Skin of body (tissue), 2 donors: ENCODE measurements around the gene ATL1. TPM values are rescaled to one million over a fixed set of nuclear protein-coding genes. Genes with fewer than 3 reads are reported as not detected.
"Not testable (repeated sequence)": the region's sequence is repeated elsewhere in the genome, so short reads cannot be mapped to it uniquely, and the experiment has no call there.

Source experiments
- DNase-seq: peaks from one replicate; lab custom pipeline; 2025; lab: John Stamatoyannopoulos, UW
- total RNA-seq: library from RNA; depleted of rRNA; stranded (reverse); fragments of >200 nt; gene quantifications from one replicate; pipeline ENCODE4 v1.2.3, GENCODE V29; 2014

The ATL1 gene
- total RNA-seq, 1 donor from 2014 or later, result 11.9 TPM

DNA sequence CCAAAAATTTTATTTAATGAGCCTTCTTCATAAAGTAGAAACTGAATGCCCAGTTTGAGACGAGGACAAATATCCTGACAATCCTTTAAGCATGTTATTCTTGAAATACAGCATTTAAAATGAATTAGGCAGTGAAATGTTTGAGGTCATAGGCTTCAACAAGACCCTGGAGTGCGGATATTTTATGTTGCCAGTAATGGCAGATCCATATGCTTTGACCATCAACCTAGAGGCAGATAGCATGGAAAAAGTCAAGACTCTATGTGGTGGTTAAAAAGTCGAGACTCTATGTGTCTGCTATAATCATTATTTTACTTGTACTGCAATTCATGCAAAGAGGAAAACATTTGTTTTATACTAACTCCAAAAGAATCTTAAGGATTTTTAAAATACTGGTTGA lies 25.5 kb upstream of the ATL1 start:
- DNase-seq, result no peak

GRCh38 chr14:50534997-50535396 lies 24.9 kb upstream of the ATL1 start:
- DNase-seq, result no peak

GRCh38 chr14:50538034-50538433 lies 21.9 kb upstream of the ATL1 start:
- not testable (repeated sequence) for DNase-seq

GRCh38 chr14:50539051-50539450 lies 20.9 kb upstream of the ATL1 start:
- DNase-seq, result no peak

DNA sequence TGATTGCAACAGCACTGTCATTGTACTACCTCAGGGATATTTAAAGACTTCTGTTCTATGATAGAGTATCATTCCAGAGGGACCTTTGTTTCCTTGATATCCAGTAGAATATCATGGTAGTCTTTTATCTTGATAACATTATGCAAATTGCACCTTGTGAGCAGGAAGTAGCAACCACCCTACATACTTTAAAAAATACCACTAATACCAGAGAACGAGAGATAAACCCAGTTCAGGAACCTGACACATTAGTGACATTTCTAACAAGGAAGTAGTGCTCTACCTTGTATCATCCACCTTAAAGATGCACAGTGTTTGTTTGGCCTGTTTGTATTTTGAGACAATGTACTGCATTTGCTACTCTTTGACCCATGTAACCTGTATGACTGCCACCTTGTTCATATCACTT lies 18.8 kb upstream of the ATL1 start:
- DNase-seq, result no peak

- peak; percentile 31 for DNase-seq
Observed at GRCh38 chr14:50542941-50543418, 17.0 kb upstream of the ATL1 start.

DNA sequence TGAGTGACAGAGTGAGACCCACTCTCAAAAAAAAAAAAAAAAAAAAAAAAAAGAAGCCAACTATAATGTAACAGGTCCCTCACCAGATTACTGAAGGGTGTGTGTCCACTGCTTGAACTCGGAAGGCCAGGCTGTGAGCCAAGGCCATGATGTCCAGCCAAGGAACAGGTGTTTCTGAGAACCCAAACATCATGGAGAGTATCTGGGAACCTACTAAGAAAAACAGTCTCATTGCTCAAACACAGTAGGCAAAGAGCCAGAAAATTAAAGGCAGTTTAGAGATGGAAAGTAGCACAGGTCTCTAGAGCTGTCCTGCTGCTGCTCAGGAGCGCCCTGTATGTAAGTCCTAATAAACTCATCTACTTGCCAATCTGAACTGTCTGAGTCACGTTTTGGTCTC lies 15.0 kb upstream of the ATL1 start:
- DNase-seq, result no peak

- DNase-seq, result no peak
Observed at GRCh38 chr14:50545618-50546017, 14.3 kb upstream of the ATL1 start.

- no peak for DNase-seq
Observed at GRCh38 chr14:50550294-50550693, 9.7 kb upstream of the ATL1 start.

- no peak for DNase-seq
Observed at GRCh38 chr14:50551877-50552276, 8.1 kb upstream of the ATL1 start.

DNA sequence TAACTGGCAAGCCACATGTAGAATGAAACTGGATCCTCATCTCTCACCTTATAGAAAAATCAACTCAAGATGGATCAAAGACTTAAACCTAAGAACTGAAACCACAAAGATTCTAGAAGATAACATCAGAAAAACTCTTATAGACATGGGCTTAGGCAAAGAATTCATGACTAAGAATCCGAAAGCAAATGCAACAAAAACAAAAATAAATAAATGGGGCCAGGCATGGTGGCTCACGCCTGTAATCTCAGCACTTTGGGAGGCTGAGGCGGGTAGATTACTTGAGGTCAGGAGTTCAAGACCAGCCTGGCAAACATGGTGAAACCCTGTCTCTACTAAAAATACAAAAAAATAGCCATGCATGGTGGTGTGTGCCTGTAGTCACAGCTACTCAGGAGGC lies 7.1 kb upstream of the ATL1 start:
- DNase-seq, result not testable (repeated sequence)

GRCh38 chr14:50560931-50561285 lies 963 bp downstream of the ATL1 start:
- DNase-seq, result peak; percentile 42

DNA sequence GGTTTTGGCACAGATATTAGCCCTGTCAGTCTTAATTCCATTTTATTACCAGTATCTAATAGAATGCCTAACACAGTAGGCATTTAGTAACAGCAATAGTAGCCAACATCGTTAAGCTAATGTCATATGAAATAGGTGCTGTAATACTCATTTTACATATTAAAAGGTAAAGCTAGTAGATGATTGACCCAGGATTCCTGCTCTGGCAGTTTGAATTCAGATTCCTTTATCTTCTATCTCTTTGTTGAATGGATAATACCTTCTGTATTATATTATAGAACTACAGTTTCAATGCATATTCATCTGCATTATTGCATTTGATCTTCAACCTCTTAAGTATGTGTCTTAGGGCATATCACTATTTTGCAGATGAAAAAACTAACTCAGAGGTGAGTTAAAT lies 2.9 kb downstream of the ATL1 start:
- no peak for DNase-seq

- no peak for DNase-seq
Observed at GRCh38 chr14:50569714-50570274, 9.8 kb downstream of the ATL1 start.

- DNase-seq, result no peak
Observed at GRCh38 chr14:50573862-50574261, 13.9 kb downstream of the ATL1 start.

GRCh38 chr14:50575769-50576168 lies 15.8 kb downstream of the ATL1 start:
- DNase-seq, result no peak

GRCh38 chr14:50577982-50578381 lies 18.0 kb downstream of the ATL1 start:
- no peak for DNase-seq

- no peak for DNase-seq
Observed at GRCh38 chr14:50578433-50578832, 18.5 kb downstream of the ATL1 start.

GRCh38 chr14:50590464-50590863 lies 30.5 kb downstream of the ATL1 start:
- DNase-seq, result no peak

DNA sequence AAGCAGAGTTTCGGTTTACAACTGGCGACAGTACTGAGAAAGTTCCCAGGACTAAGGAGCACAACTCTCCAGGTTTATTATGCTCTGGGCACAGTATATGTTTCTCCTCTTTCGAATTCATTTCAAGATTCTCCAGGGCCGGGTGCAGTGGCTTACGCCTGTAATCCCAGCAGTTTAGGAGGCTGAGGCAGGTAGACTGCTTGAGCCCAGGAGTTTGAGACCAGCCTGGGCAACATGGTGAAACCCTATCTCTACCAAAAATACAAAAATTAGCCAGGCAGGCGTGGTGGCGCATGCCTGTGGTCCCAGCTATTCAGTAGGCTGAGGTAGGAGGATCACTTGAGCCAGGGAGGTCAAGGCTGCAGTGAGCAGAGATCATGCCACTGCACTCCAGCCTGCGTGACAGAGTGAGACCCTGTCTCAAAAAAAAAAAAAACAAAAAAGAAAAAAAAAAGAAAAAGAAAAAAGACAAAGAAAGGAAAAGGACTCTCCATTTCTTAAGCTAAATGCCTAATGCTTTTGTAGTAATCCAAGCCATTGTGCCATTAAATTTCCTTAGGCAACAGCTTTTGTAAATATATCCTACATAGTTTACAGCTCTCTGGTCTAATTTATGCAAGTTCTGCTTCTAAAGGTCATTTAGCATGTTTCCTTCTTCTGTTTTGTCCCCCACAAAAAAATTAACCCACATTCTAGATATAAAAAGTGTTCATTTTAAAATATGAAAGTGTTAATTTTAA lies 34.8 kb downstream of the ATL1 start:
- no peak for DNase-seq

- no peak for DNase-seq
Observed at GRCh38 chr14:50598765-50599164, 38.8 kb downstream of the ATL1 start.

GRCh38 chr14:50599700-50600444 lies 39.9 kb downstream of the ATL1 start:
- peak; percentile 16 for DNase-seq

DNA sequence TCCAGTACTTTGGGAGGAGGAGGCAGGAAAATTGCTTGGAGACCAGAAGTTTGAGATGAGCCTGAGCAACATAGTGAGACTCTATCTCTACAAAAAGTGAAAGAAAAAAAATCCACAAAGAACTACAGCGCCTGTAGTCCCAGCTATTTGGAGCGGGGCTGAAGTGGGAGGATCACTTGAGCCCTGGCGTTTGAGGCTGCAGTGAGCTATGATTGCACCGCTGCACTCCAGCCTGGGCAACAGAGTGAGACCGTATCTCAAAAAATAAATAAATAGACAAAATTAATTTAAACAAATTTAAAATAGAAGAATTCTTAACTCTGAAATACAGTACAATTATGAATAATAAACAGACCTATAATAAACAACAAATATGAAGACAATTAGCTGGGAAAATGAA lies 40.9 kb downstream of the ATL1 start:
- no peak for DNase-seq
